PC-9 (cell line): ENCODE results near the gene NDUFAF8.

ENCODE experiments used
- CTCF ChIP-seq: fragments of 200-600 bp; sonication (generic); conservative IDR thresholded peaks from 2 replicates; pipeline ENCODE4 v1.6.1; 2017; ENCODE audit warnings: mixed run types, antibody characterized with exemption, mild to moderate bottlenecking, moderate library complexity
- EZH2 ChIP-seq: fragments of 200-600 bp; sonication (generic); IDR thresholded peaks from 2 replicates; pipeline ENCODE4 v1.8.0; 2017; ENCODE audit warnings: antibody characterized with exemption, low read depth

GRCh38 chr17:81245665-81246342, 6.7 kb downstream of the NDUFAF8 start:
- TF ChIP-seq CTCF (no peak), EZH2 (no peak)
